Measurements from ENCODE around the gene GOSR2.
"Not testable (repeated sequence)": the region's sequence is repeated elsewhere in the genome, so short reads cannot be mapped to it uniquely, and the experiment has no call there.

Gene GOSR2

GRCh38 chr17:46935658-46936266 lies 12.8 kb downstream of the GOSR2 start:
- DNase-seq, result peak; percentile 48

- peak; percentile 97 for DNase-seq
These were observed 17.9 kb downstream of the GOSR2 start for GRCh38 chr17:46940692-46941404.

- DNase-seq, result peak; percentile 89
These were observed 19.7 kb downstream of the GOSR2 start for GRCh38 chr17:46942441-46943217.

GRCh38 chr17:46943218-46943500 lies 20.2 kb downstream of the GOSR2 start:
- no peak for DNase-seq

- DNase-seq, result peak; percentile 97
These were observed 20.8 kb downstream of the GOSR2 start for GRCh38 chr17:46943501-46944393.

- DNase-seq, result peak; percentile 80
These were observed 22.0 kb downstream of the GOSR2 start for GRCh38 chr17:46944931-46945330.

- peak; percentile 58 for DNase-seq
These were observed 24.3 kb downstream of the GOSR2 start for GRCh38 chr17:46947216-46947615.

GRCh38 chr17:46948544-46948943 lies 25.6 kb downstream of the GOSR2 start:
- peak; percentile 67 for DNase-seq

GRCh38 chr17:46949291-46950174 lies 26.6 kb downstream of the GOSR2 start:
- peak; percentile 80 for DNase-seq

GRCh38 chr17:46950342-46950996 lies 27.5 kb downstream of the GOSR2 start:
- peak; percentile 53 for DNase-seq

GRCh38 chr17:46950997-46951621 lies 28.1 kb downstream of the GOSR2 start:
- peak; percentile 51 for DNase-seq

- DNase-seq, result no peak
These were observed 28.7 kb downstream of the GOSR2 start for GRCh38 chr17:46951706-46952105.

- DNase-seq, result peak; percentile 58
These were observed 29.2 kb downstream of the GOSR2 start for GRCh38 chr17:46952115-46952514.

- not testable (repeated sequence) for DNase-seq
These were observed 30.2 kb downstream of the GOSR2 start for GRCh38 chr17:46953191-46953590.

- no peak for DNase-seq
These were observed 35.2 kb downstream of the GOSR2 start for GRCh38 chr17:46958041-46958591.

- DNase-seq, result no peak
These were observed 37.2 kb downstream of the GOSR2 start for GRCh38 chr17:46960152-46960551.

- DNase-seq, result no peak
These were observed 39.4 kb downstream of the GOSR2 start for GRCh38 chr17:46962374-46962790.

GRCh38 chr17:46963571-46963970 lies 40.6 kb downstream of the GOSR2 start:
- no peak for DNase-seq

- peak; percentile 86 for DNase-seq
These were observed 41.6 kb downstream of the GOSR2 start for GRCh38 chr17:46964315-46965265.
